HepG2 (cell line): ENCODE results near the gene LRRC8E. TPM values are rescaled to one million over a fixed set of nuclear protein-coding genes. Genes with fewer than 3 reads are reported as not detected.
A peak's percentile ranks its signal among the peaks of the same experiment; 100 is the strongest.

Experiments used
- FOXA3 ChIP-seq: IDR thresholded peaks from 2 replicates; pipeline ENCODE4 v1.6.1; 2016; ENCODE audit warnings: missing genetic modification reagents, missing compliant biosample characterization
- HIC2 ChIP-seq: sonication (generic); formaldehyde crosslinking; IDR thresholded peaks from 2 replicates; pipeline ENCODE4 v1.9.0; 2022; ENCODE audit warnings: low read depth, missing genetic modification reagents
- HNF4A ChIP-seq: sonication (generic); formaldehyde crosslinking; IDR thresholded peaks from 2 replicates; pipeline ENCODE4 v1.4.0; 2020; ENCODE audit warnings: missing genetic modification reagents
- LCORL ChIP-seq, 2 experiments: fragments of 450-650 bp in 1 of 2; sonication (generic) in 1 of 2; formaldehyde crosslinking in 1 of 2; IDR thresholded peaks; 2 replicates each; pipeline versions ENCODE4 v1.5.0 to v1.6.1; 2017 to 2020; ENCODE audit warnings: antibody characterized with exemption in 1 of 2, missing genetic modification reagents in 1 of 2
- ONECUT2 ChIP-seq: sonication (generic); formaldehyde crosslinking; IDR thresholded peaks from 2 replicates; pipeline ENCODE4 v1.4.0; 2020; ENCODE audit warnings: missing genetic modification reagents
- PHF8 ChIP-seq: sonication (generic); formaldehyde crosslinking; IDR thresholded peaks from 2 replicates; pipeline ENCODE4 v1.5.0; 2020; ENCODE audit warnings: missing genetic modification reagents
- TARDBP ChIP-seq: sonication (generic); formaldehyde crosslinking; IDR thresholded peaks from 2 replicates; pipeline ENCODE4 v1.8.0; 2022; ENCODE audit warnings: mild to moderate bottlenecking, missing genetic modification reagents
- TEAD3 ChIP-seq: optimal IDR thresholded peaks from 2 replicates; pipeline ENCODE3; 2016; ENCODE audit warnings: borderline replicate concordance
- TERF1 ChIP-seq: sonication (generic); formaldehyde crosslinking; IDR thresholded peaks from 2 replicates; pipeline ENCODE4 v1.8.0; 2022; ENCODE audit warnings: mild to moderate bottlenecking, missing genetic modification reagents, moderate library complexity
- ZFX ChIP-seq: sonication (generic); formaldehyde crosslinking; IDR thresholded peaks from 2 replicates; pipeline ENCODE4 v1.4.0; 2020; ENCODE audit warnings: mild to moderate bottlenecking, low read depth, missing genetic modification reagents, moderate library complexity
- ZNF136 ChIP-seq: sonication (generic); formaldehyde crosslinking; IDR thresholded peaks from 2 replicates; pipeline ENCODE4 v1.8.1; 2022; ENCODE audit warnings: low read depth, mild to moderate bottlenecking, moderate library complexity, missing genetic modification reagents
- ZNF331 ChIP-seq: sonication (generic); formaldehyde crosslinking; IDR thresholded peaks from 2 replicates; pipeline ENCODE4 v1.4.0; 2020; ENCODE audit warnings: missing genetic modification reagents
- ZNF383 ChIP-seq: sonication (generic); formaldehyde crosslinking; IDR thresholded peaks from 2 replicates; pipeline ENCODE4 v1.4.0; 2020; ENCODE audit warnings: missing genetic modification reagents, mild to moderate bottlenecking, borderline replicate concordance
- ZNF660 ChIP-seq: sonication (generic); formaldehyde crosslinking; IDR thresholded peaks from 2 replicates; pipeline ENCODE4 v1.5.1; 2020; ENCODE audit warnings: mild to moderate bottlenecking, low read depth, missing genetic modification reagents, borderline replicate concordance
- ZNF772 ChIP-seq: sonication (generic); formaldehyde crosslinking; IDR thresholded peaks from 2 replicates; pipeline ENCODE4 v1.5.0; 2020; ENCODE audit warnings: mild to moderate bottlenecking, missing genetic modification reagents
- ZNF788 ChIP-seq: sonication (generic); formaldehyde crosslinking; IDR thresholded peaks from 2 replicates; pipeline ENCODE4 v1.5.0; 2020; ENCODE audit warnings: mild to moderate bottlenecking, missing genetic modification reagents, borderline replicate concordance
- polyA plus RNA-seq, 8 experiments: library from polyadenylated mRNA; depleted of rRNA in 3 of 8; stranded (reverse) in 7 of 8; unstranded in 1 of 8; fragments of >200 nt; fragmentation: Illumina TruSeq in 4 of 8; extraction: Trizol in 4 of 8; gene quantifications; 2 replicates each; pipeline versions ENCODE4 v1.2.1 to v1.2.3, GENCODE V29; 2011 to 2016; ENCODE audit warnings: low read depth in 4 of 8, missing spikeins in 1 of 8, mixed read lengths in 1 of 8; ENCODE audit not compliant: insufficient read depth in 1 of 8
- total RNA-seq, 5 experiments: library from RNA; depleted of rRNA; stranded (reverse); fragments of >200 nt; fragmentation: Illumina TruSeq; extraction: Trizol; gene quantifications; 2 replicates each; pipeline ENCODE4 v1.2.3, GENCODE V29; 2016; ENCODE audit warnings: low read depth in 1 of 5
- TF ChIP-seq, protein P1 (sequence below): sonication (generic); formaldehyde crosslinking; IDR thresholded peaks from 2 replicates; pipeline ENCODE4 v1.8.0; 2022; ENCODE audit warnings: mild to moderate bottlenecking, missing genetic modification reagents, borderline replicate concordance
- TF ChIP-seq, protein P2 (sequence below): sonication (generic); formaldehyde crosslinking; IDR thresholded peaks from 2 replicates; pipeline ENCODE4 v1.4.0; 2020; ENCODE audit warnings: missing genetic modification reagents, borderline replicate concordance
- TF ChIP-seq, protein P3 (sequence below): sonication (generic); formaldehyde crosslinking; IDR thresholded peaks from 2 replicates; pipeline ENCODE4 v1.5.0; 2020; ENCODE audit warnings: missing genetic modification reagents

Gene LRRC8E
- total and polyA plus RNA-seq, 2 of the 13 experiments (the other 11 are each of a cell fraction or from before 2014, with no cell fraction given) = 8.0 to 10.3 TPM

DNA sequence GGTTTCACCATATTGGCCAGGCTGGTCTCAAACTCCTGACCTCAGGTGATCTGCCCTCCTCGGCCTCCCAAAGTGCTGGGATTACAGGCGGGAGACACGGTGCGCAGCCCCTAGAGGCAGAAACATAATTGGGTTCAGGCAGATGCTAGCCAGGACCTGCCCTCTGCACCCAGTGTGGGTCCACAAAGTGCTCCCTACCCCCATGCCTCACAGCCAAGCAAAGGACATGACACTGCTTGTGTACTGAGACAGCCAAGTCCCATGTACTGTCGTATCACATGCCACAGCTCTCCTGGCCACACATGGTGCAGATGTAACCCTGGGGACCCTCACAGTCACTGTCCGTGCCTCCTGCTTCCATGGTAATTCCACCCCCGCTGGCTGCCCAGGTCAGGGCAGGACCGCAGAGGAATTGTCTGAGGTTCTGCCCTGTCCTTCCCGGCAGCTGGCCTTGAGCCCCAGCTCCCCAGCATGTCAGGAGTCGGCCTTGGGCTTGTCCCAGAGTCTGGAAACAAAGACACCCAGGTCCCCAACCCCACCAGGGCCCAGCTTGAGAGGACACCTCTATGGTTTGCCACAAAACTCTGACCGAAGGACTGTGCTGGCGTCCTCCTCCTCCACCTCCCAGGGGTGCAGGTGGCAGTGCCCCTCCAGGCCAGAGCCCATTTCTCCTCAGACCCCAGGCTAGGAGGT, 21.8 kb upstream of the LRRC8E start (continued):
- TF ChIP-seq PHF8 (CRISPR knock-in tag) = 0 out of 2 replicates have a peak, but pooled peaks have one; percentile 17
- no peak for TF ChIP-seq TERF1 (CRISPR knock-in tag)
- TF ChIP-seq ZNF772 (CRISPR knock-in tag) = 0 out of 2 replicates have a peak, but pooled peaks have one; percentile 28
- TF ChIP-seq ZNF788 (CRISPR knock-in tag) = 0 out of 2 replicates have a peak, but pooled peaks have one; percentile 50
- TF ChIP-seq TEAD3 (CRISPR knock-in tag) = peak; percentile 47
- TF ChIP-seq ZNF136 = no peak
- TF ChIP-seq, protein P1, sequence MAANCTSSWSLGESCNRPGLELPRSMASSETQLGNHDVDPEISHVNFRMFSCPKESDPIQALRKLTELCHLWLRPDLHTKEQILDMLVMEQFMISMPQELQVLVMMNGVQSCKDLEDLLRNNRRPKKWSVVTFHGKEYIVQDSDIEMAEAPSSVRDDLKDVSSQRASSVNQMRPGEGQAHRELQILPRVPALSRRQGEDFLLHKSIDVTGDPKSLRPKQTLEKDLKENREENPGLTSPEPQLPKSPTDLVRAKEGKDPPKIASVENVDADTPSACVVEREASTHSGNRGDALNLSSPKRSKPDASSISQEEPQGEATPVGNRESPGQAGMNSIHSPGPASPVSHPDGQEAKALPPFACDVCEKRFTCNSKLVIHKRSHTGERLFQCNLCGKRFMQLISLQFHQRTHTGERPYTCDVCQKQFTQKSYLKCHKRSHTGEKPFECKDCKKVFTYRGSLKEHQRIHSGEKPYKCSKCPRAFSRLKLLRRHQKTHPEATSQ (CRISPR knock-in tag) = no peak
- TF ChIP-seq FOXA3 = 0 out of 2 replicates have a peak, but pooled peaks have one; percentile 22
- TF ChIP-seq LCORL (IDR thresholded peaks at IDR 0.05) = no peak
- 0 out of 2 replicates have a peak, but pooled peaks have one; percentile 41 for TF ChIP-seq LCORL (CRISPR knock-in tag; IDR thresholded peaks at IDR 0.05)
- TF ChIP-seq HIC2 = peak; percentile 48; the same call in 1 of the 2 replicates
- no peak for TF ChIP-seq ZNF383 (CRISPR knock-in tag)
- peak; percentile 12; the same call in 1 of the 2 replicates for TF ChIP-seq ZNF331 (CRISPR knock-in tag)
- no peak for TF ChIP-seq TARDBP
- TF ChIP-seq HNF4A = peak; percentile 70
- TF ChIP-seq ZNF660 (CRISPR knock-in tag) = no peak
- TF ChIP-seq, protein P2, sequence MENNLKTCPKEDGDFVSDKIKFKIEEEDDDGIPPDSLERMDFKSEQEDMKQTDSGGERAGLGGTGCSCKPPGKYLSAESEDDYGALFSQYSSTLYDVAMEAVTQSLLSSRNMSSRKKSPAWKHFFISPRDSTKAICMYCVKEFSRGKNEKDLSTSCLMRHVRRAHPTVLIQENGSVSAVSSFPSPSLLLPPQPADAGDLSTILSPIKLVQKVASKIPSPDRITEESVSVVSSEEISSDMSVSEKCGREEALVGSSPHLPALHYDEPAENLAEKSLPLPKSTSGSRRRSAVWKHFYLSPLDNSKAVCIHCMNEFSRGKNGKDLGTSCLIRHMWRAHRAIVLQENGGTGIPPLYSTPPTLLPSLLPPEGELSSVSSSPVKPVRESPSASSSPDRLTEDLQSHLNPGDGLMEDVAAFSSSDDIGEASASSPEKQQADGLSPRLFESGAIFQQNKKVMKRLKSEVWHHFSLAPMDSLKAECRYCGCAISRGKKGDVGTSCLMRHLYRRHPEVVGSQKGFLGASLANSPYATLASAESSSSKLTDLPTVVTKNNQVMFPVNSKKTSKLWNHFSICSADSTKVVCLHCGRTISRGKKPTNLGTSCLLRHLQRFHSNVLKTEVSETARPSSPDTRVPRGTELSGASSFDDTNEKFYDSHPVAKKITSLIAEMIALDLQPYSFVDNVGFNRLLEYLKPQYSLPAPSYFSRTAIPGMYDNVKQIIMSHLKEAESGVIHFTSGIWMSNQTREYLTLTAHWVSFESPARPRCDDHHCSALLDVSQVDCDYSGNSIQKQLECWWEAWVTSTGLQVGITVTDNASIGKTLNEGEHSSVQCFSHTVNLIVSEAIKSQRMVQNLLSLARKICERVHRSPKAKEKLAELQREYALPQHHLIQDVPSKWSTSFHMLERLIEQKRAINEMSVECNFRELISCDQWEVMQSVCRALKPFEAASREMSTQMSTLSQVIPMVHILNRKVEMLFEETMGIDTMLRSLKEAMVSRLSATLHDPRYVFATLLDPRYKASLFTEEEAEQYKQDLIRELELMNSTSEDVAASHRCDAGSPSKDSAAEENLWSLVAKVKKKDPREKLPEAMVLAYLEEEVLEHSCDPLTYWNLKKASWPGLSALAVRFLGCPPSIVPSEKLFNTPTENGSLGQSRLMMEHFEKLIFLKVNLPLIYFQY (CRISPR knock-in tag) = peak; percentile 55; the same call in 1 of the 2 replicates
- TF ChIP-seq ZFX = peak; percentile 42; the same call in 1 of the 2 replicates
- no peak for TF ChIP-seq ONECUT2 (CRISPR knock-in tag)
- TF ChIP-seq, protein P3, sequence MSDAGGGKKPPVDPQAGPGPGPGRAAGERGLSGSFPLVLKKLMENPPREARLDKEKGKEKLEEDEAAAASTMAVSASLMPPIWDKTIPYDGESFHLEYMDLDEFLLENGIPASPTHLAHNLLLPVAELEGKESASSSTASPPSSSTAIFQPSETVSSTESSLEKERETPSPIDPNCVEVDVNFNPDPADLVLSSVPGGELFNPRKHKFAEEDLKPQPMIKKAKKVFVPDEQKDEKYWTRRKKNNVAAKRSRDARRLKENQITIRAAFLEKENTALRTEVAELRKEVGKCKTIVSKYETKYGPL = no peak
